HEK293T (cell line): ENCODE results near the gene STPG4.

Experiments used
- BHLHE40 ChIP-seq: fragments of 450-650 bp; IDR thresholded peaks from 2 replicates; pipeline ENCODE4 v1.6.1; 2016; ENCODE audit warnings: mild to moderate bottlenecking, moderate library complexity, borderline replicate concordance
- ELF4 ChIP-seq: fragments of 450-650 bp; IDR thresholded peaks from 2 replicates; pipeline ENCODE4 v1.6.1; 2017; ENCODE audit warnings: antibody characterized with exemption
- FOXM1 ChIP-seq: fragments of 450-650 bp; IDR thresholded peaks from 2 replicates; pipeline ENCODE4 v1.6.1; 2017; ENCODE audit warnings: mild to moderate bottlenecking, borderline replicate concordance
- LEF1 ChIP-seq: fragments of 450-650 bp; IDR thresholded peaks from 2 replicates; pipeline ENCODE4 v1.6.1; 2017; ENCODE audit warnings: mild to moderate bottlenecking, borderline replicate concordance
- NFRKB ChIP-seq: fragments of 450-650 bp; IDR thresholded peaks from 2 replicates; pipeline ENCODE4 v1.6.1; 2016; ENCODE audit warnings: mild to moderate bottlenecking, moderate library complexity
- SP1 ChIP-seq: fragments of 450-650 bp; IDR thresholded peaks from 2 replicates; pipeline ENCODE4 v1.6.1; 2017
- SUZ12 ChIP-seq: fragments of 450-650 bp; IDR thresholded peaks from 2 replicates; pipeline ENCODE4 v1.6.1; 2016; ENCODE audit warnings: mild to moderate bottlenecking
- TARDBP ChIP-seq: fragments of 450-650 bp; IDR thresholded peaks from 2 replicates; pipeline ENCODE4 v1.6.1; 2016

DNA sequence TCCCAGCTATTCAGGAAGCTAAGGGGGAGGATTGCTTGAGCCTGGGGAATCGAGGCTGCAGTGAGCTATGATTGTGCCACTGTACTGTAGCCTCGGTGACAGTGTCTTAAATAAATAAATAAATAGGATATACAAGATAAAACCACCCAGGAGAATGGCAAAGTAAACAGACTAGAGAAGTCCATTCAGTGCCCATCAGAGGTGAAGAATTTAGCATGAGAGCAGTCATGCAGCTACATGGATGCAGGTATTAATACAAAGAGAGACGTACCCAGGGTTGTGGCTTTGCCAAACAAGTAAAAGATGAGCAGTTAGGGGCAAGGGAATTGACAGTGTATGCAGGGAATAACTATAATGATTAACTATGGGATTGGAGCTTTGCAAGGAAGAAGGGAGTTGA lies 8.1 kb downstream of the STPG4 start:
- TF ChIP-seq FOXM1 (no peak), TARDBP (no peak), SP1 (no peak), LEF1 (no peak), SUZ12 (no peak), BHLHE40 (no peak), NFRKB (no peak), ELF4 (no peak)
